Left lobe of liver (tissue), 2 donors: ENCODE measurements around the gene DDX52. TPM values are rescaled to one million over a fixed set of nuclear protein-coding genes. Genes with fewer than 3 reads are reported as not detected.
"Not testable (repeated sequence)": the region's sequence is repeated elsewhere in the genome, so short reads cannot be mapped to it uniquely, and the experiment has no call there.

ENCODE experiments used
- ATAC-seq: fragments of 200-7000 bp; cut with Tn5 transposase; one replicate; pipeline ENCODE4 v1.9.1; 2020; ENCODE audit warnings: mild to moderate bottlenecking, moderate library complexity
- DNase-seq: peaks from one replicate; pipeline ENCODE4 v3.0.0-alpha.2; 2020; ENCODE audit warnings: low spot score
- total RNA-seq: library from RNA; stranded (reverse); gene quantifications from one replicate; pipeline ENCODE4 v1.2.1, GENCODE V29; 2021
- donor health status: DM: no; HTN: no; CAD: no; lungs with moderate emphysema.
- donor health status: DM: no; HTN: yes; CAD: no.

DDX52 gene
- 10.1 TPM for total RNA-seq

DNA sequence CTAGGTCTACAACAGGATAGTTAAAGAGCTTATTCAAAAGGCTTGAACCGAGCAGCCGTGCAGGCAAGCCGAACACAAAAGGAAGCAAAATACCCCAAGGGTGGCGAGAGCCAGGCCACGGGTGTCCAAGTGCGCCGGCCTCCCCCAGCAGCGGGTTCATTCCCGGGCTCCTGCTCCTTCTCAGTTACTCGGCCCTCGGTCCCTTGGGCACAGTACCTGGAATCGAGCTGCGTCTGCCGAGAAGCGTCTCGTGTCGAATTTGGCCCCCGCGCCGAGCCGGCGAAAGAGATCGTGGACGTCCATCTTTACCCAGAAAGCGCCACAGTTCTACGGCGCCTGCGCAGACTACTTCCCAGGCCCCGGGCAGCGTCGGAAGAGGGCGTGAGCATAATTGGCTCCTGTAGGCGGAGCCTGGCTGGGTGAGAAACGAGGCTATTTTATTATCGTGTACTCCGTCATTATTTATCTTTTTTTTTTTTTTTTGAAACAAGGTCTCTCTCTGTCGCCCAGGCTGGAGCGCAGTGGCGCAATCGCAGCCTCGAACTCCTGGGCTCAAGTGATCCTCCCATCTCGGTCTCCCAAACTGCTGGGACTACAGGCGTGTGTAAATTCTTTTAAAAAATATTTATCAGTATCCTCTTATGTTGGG lies at the start of gene DDX52:
Gene DDX52, minus strand, starts transcription at position 329 of the 649 bp plus-strand sequence. Its CDS starts 26 bp downstream, at position 303.
- DNase-seq (peak; percentile 93), ATAC-seq (peak; percentile 98)

GRCh38 chr17:37691807-37692206 lies 48.6 kb upstream of the DDX52 start:
- ATAC-seq: no peak
- no peak for DNase-seq

DNA sequence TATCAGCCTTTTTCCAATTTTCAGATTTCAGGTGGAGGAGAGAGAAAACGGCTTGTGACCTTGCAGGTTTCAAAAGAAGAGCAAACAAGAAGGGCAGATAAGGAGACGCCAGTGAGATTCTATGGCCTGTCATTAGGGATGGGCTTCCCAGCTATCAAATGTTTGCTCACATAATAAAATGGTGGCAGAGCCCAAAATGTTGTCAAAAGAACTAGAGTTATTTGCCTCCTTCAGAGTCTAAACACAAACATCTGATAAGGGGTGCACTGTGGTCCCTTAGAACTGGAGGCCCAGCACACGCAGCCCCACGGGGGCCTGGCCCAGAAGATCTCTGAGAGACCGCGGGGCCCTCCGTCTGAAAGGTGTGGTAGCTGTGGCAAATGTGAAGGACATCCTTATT lies 46.1 kb upstream of the DDX52 start:
- ATAC-seq (no peak), DNase-seq (no peak)

DNA sequence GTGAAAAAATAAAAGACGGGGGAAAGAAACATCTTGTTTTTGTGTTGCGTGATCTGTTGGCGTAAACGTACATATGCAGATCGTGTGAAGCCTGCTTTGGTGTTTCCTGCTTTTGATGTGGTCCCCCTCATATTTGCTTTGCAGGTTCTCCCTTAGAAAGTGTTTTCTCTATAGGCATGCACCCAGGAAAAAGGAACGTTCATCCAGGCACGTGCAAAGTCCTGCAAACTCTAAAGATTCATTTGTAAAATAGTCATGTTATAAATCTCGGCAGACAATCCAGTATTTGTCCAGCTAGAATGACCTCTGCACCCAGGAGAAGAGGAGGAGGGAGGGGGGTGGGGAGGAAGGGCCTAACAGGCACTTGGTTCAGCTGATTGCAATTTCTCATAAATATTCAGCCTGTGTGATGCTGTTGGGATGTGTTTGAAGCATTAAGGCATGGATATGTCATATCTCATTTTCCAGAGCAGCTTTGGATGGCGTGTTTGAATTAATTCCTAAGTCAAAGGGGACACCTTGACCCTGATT lies 40.3 kb upstream of the DDX52 start:
- no peak for DNase-seq
- ATAC-seq: peak; percentile 87

DNA sequence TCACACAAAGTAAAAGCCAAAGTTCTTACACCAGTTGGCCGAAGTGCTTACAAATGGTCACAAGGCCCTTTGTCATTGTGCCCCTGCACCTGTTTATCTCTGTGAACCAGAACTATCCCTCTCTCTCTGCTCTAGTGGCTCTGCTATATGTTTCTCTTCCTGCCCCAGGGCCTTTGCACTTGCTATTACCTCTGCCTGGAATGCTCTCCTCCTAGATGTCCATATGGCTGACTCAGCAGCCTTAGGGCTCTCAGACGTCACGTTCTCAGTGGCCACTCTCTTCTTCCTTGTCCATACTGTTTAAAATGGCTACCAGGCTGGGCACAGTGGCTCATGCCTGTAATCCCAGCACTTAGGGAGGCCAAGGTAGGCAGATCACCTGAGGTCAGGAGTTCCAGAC lies 38.8 kb upstream of the DDX52 start:
- ATAC-seq (no peak), DNase-seq (no peak)

- ATAC-seq: not testable (repeated sequence)
Measured at GRCh38 chr17:37679995-37680394, 36.7 kb upstream of the DDX52 start.

DNA sequence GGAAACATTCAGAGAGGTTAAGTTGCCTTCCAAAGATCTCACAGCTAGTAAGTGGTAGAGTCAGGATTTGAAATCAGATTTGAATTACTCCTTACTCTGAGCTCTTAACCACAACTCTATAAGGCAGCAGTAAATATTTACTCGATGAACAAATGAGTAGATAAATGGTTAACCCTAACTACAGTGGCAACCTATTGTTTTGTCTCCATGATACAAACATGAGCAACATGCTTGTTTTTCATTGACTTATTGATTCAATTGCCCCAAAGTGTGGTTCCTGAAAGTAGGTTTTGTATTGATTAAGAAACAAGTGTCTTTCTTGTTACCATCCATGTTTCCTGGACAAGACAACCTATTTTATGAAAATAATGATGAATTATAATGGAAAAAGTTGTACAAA lies 34.8 kb upstream of the DDX52 start:
- ATAC-seq (no peak), DNase-seq (no peak)

More at GRCh38 chr17:37679995-37680394, 36.7 kb upstream of the DDX52 start:
- DNase-seq: not testable (repeated sequence)

DNA sequence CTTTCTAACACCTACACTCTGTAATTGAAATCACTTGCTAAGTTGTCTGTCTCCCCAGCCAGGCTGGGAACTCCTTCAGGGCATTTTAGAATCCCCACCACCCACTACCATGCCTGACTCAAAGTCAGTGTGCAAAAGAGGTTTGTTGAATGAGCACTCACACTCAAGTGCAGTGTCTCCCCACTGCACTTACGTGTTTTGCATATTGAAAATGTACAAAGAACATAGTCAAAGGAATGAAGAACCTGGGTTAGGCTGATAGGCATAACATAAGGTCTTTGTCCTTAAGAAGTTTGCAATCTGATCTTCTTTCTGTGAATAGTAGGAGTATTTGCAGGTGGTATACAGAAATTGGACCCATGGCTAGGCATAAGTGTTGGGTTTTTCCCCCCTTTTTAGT lies 33.8 kb upstream of the DDX52 start:
- ATAC-seq (no peak), DNase-seq (no peak)

DNA sequence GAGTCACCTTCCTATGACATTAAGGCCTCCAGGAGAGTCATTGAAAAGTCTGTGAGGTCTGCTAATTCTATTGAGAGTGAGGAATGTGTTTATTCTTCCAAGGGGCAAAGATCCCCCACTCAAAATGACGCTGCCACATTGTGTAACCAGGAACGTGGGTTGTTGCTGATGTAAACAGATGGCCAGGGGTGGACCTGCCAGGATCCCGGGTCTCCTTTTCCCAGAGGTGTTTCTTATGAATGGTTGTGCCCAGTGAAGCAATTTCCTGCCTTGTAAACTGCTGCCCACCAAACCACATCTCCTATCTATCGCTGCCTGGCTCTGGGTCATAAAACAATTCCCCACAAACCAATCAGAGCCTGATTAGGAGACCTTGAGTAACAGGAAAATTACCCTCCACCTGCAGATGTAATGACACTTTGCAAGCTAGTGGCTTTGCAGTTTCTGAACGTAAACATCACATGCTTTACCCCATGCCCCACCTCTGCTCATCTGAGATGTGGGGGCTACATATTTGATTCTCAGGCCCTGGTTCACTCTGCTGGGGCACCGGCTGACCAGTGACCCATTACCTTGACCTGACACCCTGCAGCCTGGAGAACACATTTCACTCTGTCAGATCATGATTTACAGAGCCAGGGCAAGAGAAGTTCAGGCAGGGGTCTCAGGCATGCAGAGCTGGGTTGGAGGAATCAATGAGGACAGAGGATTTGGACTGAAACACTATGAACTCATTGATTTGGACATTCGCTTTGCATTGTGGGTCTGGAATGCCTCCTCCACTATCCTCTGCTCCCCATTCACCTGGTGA lies 33.1 kb upstream of the DDX52 start:
- peak; percentile 74 for DNase-seq
- peak; percentile 77 for ATAC-seq

GRCh38 chr17:37674511-37674910 lies 31.3 kb upstream of the DDX52 start:
- DNase-seq (no peak), ATAC-seq (no peak)

DNA sequence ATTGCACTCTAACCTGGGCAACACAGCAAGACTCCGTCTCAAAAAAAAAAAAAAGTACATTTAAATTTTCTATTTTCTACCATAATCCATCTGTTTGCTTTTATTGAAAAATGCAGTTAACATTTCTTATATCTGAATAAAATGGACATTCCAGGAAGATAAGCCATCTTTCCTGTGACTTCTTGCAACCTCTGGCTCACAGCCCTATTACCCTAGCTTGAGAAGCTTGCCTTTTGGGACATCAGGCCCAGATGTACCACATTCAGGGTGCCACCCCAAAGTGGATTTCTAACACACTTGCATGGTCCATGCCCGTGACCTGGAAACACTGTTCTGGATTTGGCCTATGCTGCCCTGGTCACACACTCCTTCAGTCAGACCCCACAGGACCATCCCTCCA lies 30.1 kb upstream of the DDX52 start:
- ATAC-seq (no peak), DNase-seq (no peak)

- DNase-seq: no peak
- ATAC-seq: no peak
Measured at GRCh38 chr17:37672548-37673078, 29.4 kb upstream of the DDX52 start.

- ATAC-seq (no peak), DNase-seq (no peak)
Measured at GRCh38 chr17:37671824-37672547, 28.7 kb upstream of the DDX52 start.

DNA sequence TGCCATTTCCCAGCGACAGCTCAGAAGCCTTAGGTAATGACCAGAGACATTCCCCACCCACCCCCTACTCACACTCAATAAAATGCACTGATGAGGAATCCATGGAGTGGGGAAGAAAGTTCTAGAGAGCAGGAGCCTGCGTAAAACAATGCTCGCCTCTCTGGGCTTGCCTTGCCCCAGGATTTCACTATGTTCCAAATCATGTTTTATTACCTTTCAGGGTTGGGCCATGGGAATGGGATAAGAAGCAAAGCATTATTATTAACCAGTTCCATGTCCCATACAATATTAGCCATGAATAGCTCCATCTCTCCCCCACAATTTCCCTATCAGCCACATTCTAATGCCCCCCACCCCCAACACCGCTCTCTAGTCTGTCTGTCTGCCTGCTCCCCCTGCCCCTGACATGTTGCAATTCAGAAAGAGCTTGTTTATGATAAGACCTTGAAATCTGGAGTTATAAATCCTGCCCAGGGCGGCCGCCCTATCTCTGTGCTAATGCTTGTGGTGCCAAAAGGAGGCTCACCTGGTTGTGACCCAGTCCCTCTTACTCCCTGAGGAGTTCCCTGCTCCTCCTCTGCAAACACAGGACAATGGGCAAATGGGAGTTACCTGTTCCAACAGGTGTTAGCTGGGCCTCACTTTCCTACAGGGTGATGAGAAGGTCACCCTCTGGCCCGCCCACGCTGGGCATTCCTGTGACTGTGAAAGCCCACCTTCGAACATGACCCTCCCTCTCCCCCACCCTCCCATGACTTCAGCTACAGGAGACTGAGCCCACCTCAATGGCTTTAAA lies 28.0 kb upstream of the DDX52 start:
- DNase-seq (no peak), ATAC-seq (no peak)

GRCh38 chr17:37667039-37667438 lies 23.8 kb upstream of the DDX52 start:
- DNase-seq (no peak), ATAC-seq (no peak)

GRCh38 chr17:37664214-37664613 lies 21.0 kb upstream of the DDX52 start:
- DNase-seq: no peak
- ATAC-seq: no peak

GRCh38 chr17:37662353-37662752 lies 19.1 kb upstream of the DDX52 start:
- DNase-seq: no peak
- no peak for ATAC-seq

GRCh38 chr17:37661400-37662014 lies 18.3 kb upstream of the DDX52 start:
- DNase-seq (no peak), ATAC-seq (no peak)

- no peak for ATAC-seq
- no peak for DNase-seq
Measured at GRCh38 chr17:37659925-37660324, 16.7 kb upstream of the DDX52 start.

GRCh38 chr17:37657202-37657601 lies 14.0 kb upstream of the DDX52 start:
- DNase-seq (no peak), ATAC-seq (no peak)
